Effector memory CD4-positive, alpha-beta T cell (primary cell): ENCODE data around the gene ZFPM1.

Experiments used
- DNase-seq, 3 donors: peaks; one replicate each; pipeline ENCODE4 v3.0.0-alpha.2; 2020
- H3K27ac ChIP-seq: 2 replicates; pipeline ENCODE4 v1.7.0; 2013; ENCODE audit warnings: mild to moderate bottlenecking, low read length, moderate library complexity; ENCODE audit not compliant: insufficient read depth, poor library complexity, severe bottlenecking
- H3K27me3 ChIP-seq: replicated peaks from 2 replicates; pipeline ENCODE4 v1.7.0; 2013; ENCODE audit warnings: mild to moderate bottlenecking, low read length; ENCODE audit not compliant: insufficient read depth, control insufficient read depth, poor library complexity, severe bottlenecking
- H3K36me3 ChIP-seq: 2 replicates; pipeline ENCODE4 v1.7.0; 2013; ENCODE audit warnings: mild to moderate bottlenecking, low read length, moderate library complexity; ENCODE audit not compliant: control insufficient read depth, insufficient read depth
- H3K4me1 ChIP-seq: 2 replicates; pipeline ENCODE4 v1.7.0; 2013; ENCODE audit warnings: low read length, mild to moderate bottlenecking; ENCODE audit not compliant: control insufficient read depth, insufficient read depth, poor library complexity, severe bottlenecking
- H3K4me3 ChIP-seq: 2 replicates; pipeline ENCODE4 v1.7.0; 2013; ENCODE audit warnings: low read length, low read depth, mild to moderate bottlenecking; ENCODE audit not compliant: insufficient read depth, poor library complexity, severe bottlenecking
- H3K9me3 ChIP-seq: 2 replicates; pipeline ENCODE4 v1.7.0; 2013; ENCODE audit warnings: mild to moderate bottlenecking, low read length, moderate library complexity; ENCODE audit not compliant: control insufficient read depth

The ZFPM1 gene

GRCh38 chr16:88519938-88520653, 67.0 kb downstream of the ZFPM1 start:
- no peak overlapping the region for H3K27ac ChIP-seq
- no peaks in the 10 kb centered on the region for H3K27me3 ChIP-seq
- no peaks in the 10 kb centered on the region for H3K9me3 ChIP-seq
- no peak for DNase-seq
- H3K36me3 ChIP-seq, result peaks cover 5% of the 10 kb centered on the region
- no peak overlapping the region for H3K4me3 ChIP-seq
- H3K4me1 ChIP-seq, result no peaks in the 10 kb centered on the region

- H3K9me3 ChIP-seq, result no peaks in the 10 kb centered on the region
- no peak overlapping the region for H3K4me3 ChIP-seq
- H3K27me3 ChIP-seq, result no peaks in the 10 kb centered on the region
- no peak overlapping the region for H3K27ac ChIP-seq
- DNase-seq, result no peak
- H3K4me1 ChIP-seq, result no peaks in the 10 kb centered on the region
- no peaks in the 10 kb centered on the region for H3K36me3 ChIP-seq
These were observed 68.6 kb downstream of the ZFPM1 start for GRCh38 chr16:88521674-88522073.

- Histone ChIP-seq H3K36me3 (no peaks in the 10 kb centered on the region), H3K27ac (no peak overlapping the region), H3K9me3 (no peaks in the 10 kb centered on the region), H3K4me3 (no peak overlapping the region), H3K4me1 (no peaks in the 10 kb centered on the region), H3K27me3 (no peaks in the 10 kb centered on the region)
- DNase-seq, result no peak
These were observed 69.3 kb downstream of the ZFPM1 start for GRCh38 chr16:88522276-88522949.

- DNase-seq, result no peak
- H3K36me3 ChIP-seq, result no peaks in the 10 kb centered on the region
These were observed 70.5 kb downstream of the ZFPM1 start for GRCh38 chr16:88523309-88524161.

GRCh38 chr16:88524274-88524972, 71.3 kb downstream of the ZFPM1 start:
- H3K4me1 ChIP-seq, result no peaks in the 10 kb centered on the region

More at GRCh38 chr16:88523309-88524161, 70.5 kb downstream of the ZFPM1 start:
- Histone ChIP-seq H3K27me3 (no peaks in the 10 kb centered on the region), H3K27ac (no peak overlapping the region), H3K9me3 (no peaks in the 10 kb centered on the region), H3K4me1 (no peaks in the 10 kb centered on the region), H3K4me3 (no peak overlapping the region)

GRCh38 chr16:88524973-88525662, 72.0 kb downstream of the ZFPM1 start:
- Histone ChIP-seq H3K36me3 (no peaks in the 10 kb centered on the region), H3K4me1 (no peaks in the 10 kb centered on the region), H3K27ac (no peak overlapping the region), H3K4me3 (no peak overlapping the region), H3K27me3 (no peaks in the 10 kb centered on the region), H3K9me3 (no peaks in the 10 kb centered on the region)
- DNase-seq, result no peak

More at GRCh38 chr16:88524274-88524972, 71.3 kb downstream of the ZFPM1 start:
- Histone ChIP-seq H3K27me3 (no peaks in the 10 kb centered on the region), H3K9me3 (no peaks in the 10 kb centered on the region), H3K36me3 (no peaks in the 10 kb centered on the region), H3K27ac (no peak overlapping the region), H3K4me3 (no peak overlapping the region)
- DNase-seq, result no peak

- Histone ChIP-seq H3K36me3 (no peaks in the 10 kb centered on the region), H3K27ac (no peak overlapping the region), H3K9me3 (no peaks in the 10 kb centered on the region), H3K4me3 (no peak overlapping the region), H3K27me3 (no peaks in the 10 kb centered on the region), H3K4me1 (no peaks in the 10 kb centered on the region)
- DNase-seq, result no peak
These were observed 72.5 kb downstream of the ZFPM1 start for GRCh38 chr16:88525663-88525990.

GRCh38 chr16:88526008-88526905, 73.2 kb downstream of the ZFPM1 start:
- H3K27ac ChIP-seq, result no peak overlapping the region
- no peak overlapping the region for H3K4me3 ChIP-seq
- no peaks in the 10 kb centered on the region for H3K36me3 ChIP-seq
- no peaks in the 10 kb centered on the region for H3K9me3 ChIP-seq
- no peak for DNase-seq
- no peaks in the 10 kb centered on the region for H3K4me1 ChIP-seq
- H3K27me3 ChIP-seq, result no peaks in the 10 kb centered on the region

- Histone ChIP-seq H3K27me3 (no peaks in the 10 kb centered on the region), H3K4me1 (no peaks in the 10 kb centered on the region), H3K27ac (no peak overlapping the region), H3K4me3 (no peak overlapping the region), H3K36me3 (no peaks in the 10 kb centered on the region), H3K9me3 (no peaks in the 10 kb centered on the region)
- no peak for DNase-seq
These were observed 73.8 kb downstream of the ZFPM1 start for GRCh38 chr16:88526906-88527185.
